Natural killer cell treated with Interleukin-12 subunit alpha and Interleukin-12 subunit beta and Interleukin-15 and Interleukin-18, amount 100 ng/mL, for 72 hours (primary cell): ENCODE data around the gene TLCD3B. TPM values are rescaled to one million over a fixed set of nuclear protein-coding genes. Genes with fewer than 3 reads are reported as not detected.

ENCODE experiments used
- ATAC-seq, 2 donors: fragments of 150-1000 bp; cut with Tn5 transposase in 1 of 2; sonication (Bioruptor Pico), chemical (Tn5 transposase) in 1 of 2; 2 replicates each; pipeline ENCODE4 v1.10.0; 2021
- DNase-seq: peaks from one replicate; pipeline ENCODE4 v3.0.0; 2022; ENCODE audit warnings: low spot score
- H3K27ac Mint-ChIP-seq, 2 donors: 1 replicate in 1 of 2; 2 replicates in 1 of 2; pipeline ENCODE4 v1.8.0; 2022; ENCODE audit warnings: mixed read lengths in 2 of 2, mild to moderate bottlenecking in 1 of 2, moderate library complexity in 1 of 2
- H3K27me3 Mint-ChIP-seq, 2 donors: 1 replicate in 1 of 2; 2 replicates in 1 of 2; pipeline ENCODE4 v1.8.0; 2022; ENCODE audit warnings: mixed read lengths in 2 of 2
- H3K36me3 Mint-ChIP-seq: one replicate; pipeline ENCODE4 v1.8.0; 2022; ENCODE audit warnings: mixed read lengths
- H3K4me1 Mint-ChIP-seq, 2 donors: 1 replicate in 1 of 2; 2 replicates in 1 of 2; pipeline ENCODE4 v1.8.0; 2022; ENCODE audit warnings: low read depth in 2 of 2, mixed read lengths in 2 of 2, mild to moderate bottlenecking in 1 of 2
- H3K4me3 Mint-ChIP-seq: one replicate; pipeline ENCODE4 v1.8.0; 2022; ENCODE audit warnings: mixed read lengths
- H3K9me3 Mint-ChIP-seq: 2 replicates; pipeline ENCODE4 v1.8.0; 2022; ENCODE audit warnings: mixed read lengths
- total RNA-seq, 2 donors: library from RNA; stranded (reverse); gene quantifications; one replicate each; pipeline ENCODE4 v1.2.3, GENCODE V29; 2022

The TLCD3B gene
- total RNA-seq, 2 donors from 2014 or later: 1.4 to 5.3 TPM

DNA sequence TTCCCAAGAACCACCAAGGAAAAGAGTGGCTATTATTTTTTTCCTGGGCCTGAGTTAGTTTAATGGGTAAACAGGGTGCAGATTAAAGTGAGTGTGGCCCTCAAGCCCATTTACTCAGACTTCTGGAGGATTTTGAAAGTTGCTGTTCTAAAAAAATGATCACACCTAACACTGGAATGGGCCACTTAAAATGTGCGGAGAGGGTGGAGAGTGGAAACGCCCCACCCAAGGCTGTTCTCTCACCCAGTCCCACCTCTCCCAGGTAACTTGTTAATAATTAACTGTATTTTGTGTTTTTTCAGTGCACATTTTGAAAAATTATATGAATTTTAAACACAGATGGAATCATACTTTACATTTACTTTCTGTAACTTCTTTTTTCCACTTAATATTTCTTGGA lies 41.0 kb downstream of the TLCD3B start:
- no peak for ATAC-seq
- Mint-ChIP-seq H3K4me3 (no peak overlapping the region), H3K4me1 (peaks cover 13 to 18% of the 10 kb centered on the region in 2 donors), H3K27ac (no peak overlapping the region), H3K9me3 (no peaks in the 10 kb centered on the region), H3K27me3 (no peaks in the 10 kb centered on the region), H3K36me3 (peaks cover 12% of the 10 kb centered on the region)
- no peak for DNase-seq

DNA sequence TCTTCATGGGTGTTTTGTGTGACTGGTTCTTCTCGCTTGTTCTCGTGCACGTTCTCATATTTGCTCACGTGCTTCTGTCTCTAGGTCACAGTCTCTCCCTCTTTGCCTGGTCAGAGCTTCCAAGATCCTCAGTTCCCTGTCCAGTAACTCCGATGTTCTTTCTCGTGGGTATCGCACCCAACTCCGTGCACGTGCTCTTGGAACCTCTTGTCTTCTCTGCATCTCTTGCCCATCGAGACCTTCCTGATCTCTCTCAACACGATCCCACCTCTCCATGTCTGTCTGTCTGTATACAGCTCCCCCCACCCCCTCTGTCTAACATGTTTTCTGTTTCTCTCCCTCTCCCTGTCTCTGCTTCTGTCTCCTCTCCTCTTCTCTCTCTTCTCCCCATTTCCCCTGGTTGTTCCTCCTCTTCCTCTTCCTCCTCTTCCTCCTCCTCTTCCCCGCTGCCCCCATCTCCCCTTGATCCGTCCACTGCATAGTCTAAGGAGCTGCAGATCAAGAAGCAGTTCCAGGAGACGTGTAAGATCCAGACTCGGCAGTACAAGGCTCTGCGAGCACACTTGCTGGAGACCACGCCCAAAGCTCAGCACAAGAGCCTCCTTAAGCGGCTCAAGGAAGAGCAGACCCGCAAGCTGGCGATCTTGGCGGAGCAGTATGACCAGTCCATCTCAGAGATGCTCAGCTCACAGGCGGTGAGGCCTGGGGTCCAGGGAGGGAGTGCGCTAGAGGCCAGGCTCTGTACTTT lies 41.8 kb downstream of the TLCD3B start:
- H3K36me3 Mint-ChIP-seq: peaks cover 12% of the 10 kb centered on the region
- no peak for DNase-seq
- H3K4me3 Mint-ChIP-seq: no peak overlapping the region
- H3K4me1 Mint-ChIP-seq: peaks cover 5 to 10% of the 10 kb centered on the region in 2 donors
- no peak for ATAC-seq
- no peaks in the 10 kb centered on the region for H3K27me3 Mint-ChIP-seq
- peak overlapping the region in 1 of 2 donors; percentile 8 for H3K27ac Mint-ChIP-seq
- no peaks in the 10 kb centered on the region for H3K9me3 Mint-ChIP-seq

DNA sequence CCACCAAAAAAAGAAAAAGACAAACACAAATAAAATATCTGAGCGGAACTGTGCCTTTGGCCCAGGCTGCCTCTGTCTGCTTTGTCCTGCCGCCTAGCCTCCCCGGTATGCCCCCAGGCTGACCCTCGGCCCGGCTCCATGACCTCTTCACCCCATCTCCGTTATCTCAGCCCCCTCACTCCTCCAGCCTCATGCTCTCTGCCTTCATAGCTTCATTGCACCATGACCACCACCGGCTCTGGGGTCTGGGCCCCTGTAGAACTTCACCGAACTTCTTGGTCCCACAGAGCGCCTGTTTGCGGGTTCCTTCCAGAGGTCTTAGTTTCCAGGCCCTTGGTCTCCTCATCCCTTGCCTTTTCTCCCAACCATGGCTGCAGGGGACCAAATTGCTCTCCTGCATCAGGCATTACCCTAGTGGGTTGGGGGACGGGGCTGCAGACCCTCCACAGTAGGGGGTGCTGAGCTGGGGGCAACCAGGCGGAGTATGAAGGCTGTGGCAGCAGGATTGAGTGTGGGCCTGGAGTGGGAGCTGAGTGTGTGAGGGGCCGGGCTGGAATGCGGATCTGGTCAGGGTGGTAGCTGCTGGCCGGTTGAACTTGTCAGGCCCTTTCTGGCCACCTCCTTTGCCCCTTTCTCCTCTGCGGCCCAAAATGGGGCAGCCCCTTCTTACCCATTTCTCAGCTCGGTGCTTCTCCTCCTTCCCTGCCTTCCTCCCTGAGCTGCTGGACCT lies 42.6 kb downstream of the TLCD3B start:
- H3K4me3 Mint-ChIP-seq: no peak overlapping the region
- peak overlapping the region in 1 of 2 donors; percentile 8 for H3K27ac Mint-ChIP-seq
- no peaks in the 10 kb centered on the region for H3K27me3 Mint-ChIP-seq
- DNase-seq: no peak
- H3K4me1 Mint-ChIP-seq: peaks cover 3 to 5% of the 10 kb centered on the region in 2 donors
- peaks cover 16% of the 10 kb centered on the region for H3K36me3 Mint-ChIP-seq
- no peaks in the 10 kb centered on the region for H3K9me3 Mint-ChIP-seq
- no peak for ATAC-seq

DNA sequence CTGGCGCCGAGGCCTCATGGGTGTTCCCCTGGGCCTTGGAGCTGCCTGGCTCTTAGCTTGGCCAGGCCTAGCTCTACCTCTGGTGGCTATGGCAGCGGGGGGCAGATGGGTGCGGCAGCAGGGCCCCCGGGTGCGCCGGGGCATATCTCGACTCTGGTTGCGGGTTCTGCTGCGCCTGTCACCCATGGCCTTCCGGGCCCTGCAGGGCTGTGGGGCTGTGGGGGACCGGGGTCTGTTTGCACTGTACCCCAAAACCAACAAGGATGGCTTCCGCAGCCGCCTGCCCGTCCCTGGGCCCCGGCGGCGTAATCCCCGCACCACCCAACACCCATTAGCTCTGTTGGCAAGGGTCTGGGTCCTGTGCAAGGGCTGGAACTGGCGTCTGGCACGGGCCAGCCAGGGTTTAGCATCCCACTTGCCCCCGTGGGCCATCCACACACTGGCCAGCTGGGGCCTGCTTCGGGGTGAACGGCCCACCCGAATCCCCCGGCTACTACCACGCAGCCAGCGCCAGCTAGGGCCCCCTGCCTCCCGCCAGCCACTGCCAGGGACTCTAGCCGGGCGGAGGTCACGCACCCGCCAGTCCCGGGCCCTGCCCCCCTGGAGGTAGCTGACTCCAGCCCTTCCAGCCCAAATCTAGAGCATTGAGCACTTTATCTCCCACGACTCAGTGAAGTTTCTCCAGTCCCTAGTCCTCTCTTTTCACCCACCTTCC lies 43.5 kb downstream of the TLCD3B start:
- Mint-ChIP-seq H3K27me3 (no peaks in the 10 kb centered on the region), H3K9me3 (no peaks in the 10 kb centered on the region), H3K4me3 (no peak overlapping the region), H3K36me3 (peaks cover 18% of the 10 kb centered on the region), H3K4me1 (peaks cover 3 to 5% of the 10 kb centered on the region in 2 donors), H3K27ac (no peak overlapping the region)
- ATAC-seq: peak in 1 of 2 donors; percentile 12
- DNase-seq: no peak

DNA sequence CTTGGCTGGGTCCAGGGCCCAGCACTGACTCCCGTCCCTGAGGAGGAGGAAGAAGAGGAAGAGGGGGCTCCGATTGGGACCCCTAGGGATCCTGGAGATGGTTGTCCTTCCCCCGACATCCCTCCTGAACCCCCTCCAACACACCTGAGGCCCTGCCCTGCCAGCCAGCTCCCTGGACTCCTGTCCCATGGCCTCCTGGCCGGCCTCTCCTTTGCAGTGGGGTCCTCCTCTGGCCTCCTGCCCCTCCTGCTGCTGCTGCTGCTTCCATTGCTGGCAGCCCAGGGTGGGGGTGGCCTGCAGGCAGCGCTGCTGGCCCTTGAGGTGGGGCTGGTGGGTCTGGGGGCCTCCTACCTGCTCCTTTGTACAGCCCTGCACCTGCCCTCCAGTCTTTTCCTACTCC lies 44.1 kb downstream of the TLCD3B start:
- Mint-ChIP-seq H3K4me3 (no peak overlapping the region), H3K36me3 (peaks cover 18% of the 10 kb centered on the region), H3K27ac (no peak overlapping the region), H3K9me3 (no peaks in the 10 kb centered on the region), H3K4me1 (peaks cover 3 to 5% of the 10 kb centered on the region in 2 donors), H3K27me3 (no peaks in the 10 kb centered on the region)
- DNase-seq: no peak
- no peak for ATAC-seq

DNA sequence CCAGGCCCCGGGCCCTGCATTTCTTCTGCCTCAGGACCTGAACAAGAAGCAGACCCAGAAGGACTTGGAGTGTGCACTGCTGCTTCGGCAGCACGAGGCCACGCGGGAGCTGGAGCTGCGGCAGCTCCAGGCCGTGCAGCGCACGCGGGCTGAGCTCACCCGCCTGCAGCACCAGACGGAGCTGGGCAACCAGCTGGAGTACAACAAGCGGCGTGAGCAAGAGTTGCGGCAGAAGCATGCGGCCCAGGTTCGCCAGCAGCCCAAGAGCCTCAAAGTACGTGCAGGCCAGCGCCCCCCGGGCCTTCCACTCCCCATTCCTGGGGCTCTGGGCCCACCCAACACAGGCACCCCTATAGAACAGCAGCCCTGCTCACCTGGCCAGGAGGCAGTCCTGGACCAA lies 44.8 kb downstream of the TLCD3B start:
- H3K4me3 Mint-ChIP-seq: no peak overlapping the region
- no peak for DNase-seq
- H3K36me3 Mint-ChIP-seq: peaks cover 18% of the 10 kb centered on the region

DNA sequence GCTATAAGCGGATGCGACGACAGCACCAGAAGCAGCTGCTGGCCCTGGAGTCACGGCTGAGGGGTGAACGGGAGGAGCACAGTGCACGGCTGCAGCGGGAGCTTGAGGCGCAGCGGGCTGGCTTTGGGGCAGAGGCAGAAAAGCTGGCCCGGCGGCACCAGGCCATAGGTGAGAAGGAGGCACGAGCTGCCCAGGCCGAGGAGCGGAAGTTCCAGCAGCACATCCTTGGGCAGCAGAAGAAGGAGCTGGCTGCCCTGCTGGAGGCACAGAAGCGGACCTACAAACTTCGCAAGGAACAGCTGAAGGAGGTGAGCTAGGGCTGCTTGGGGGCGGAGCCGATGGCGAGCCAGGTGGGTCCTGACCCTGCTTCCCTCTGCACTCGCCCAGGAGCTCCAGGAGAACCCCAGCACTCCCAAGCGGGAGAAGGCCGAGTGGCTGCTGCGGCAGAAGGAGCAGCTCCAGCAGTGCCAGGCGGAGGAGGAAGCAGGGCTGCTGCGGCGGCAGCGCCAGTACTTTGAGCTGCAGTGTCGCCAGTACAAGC lies 45.7 kb downstream of the TLCD3B start:
- H3K36me3 Mint-ChIP-seq: peaks cover 21% of the 10 kb centered on the region
- H3K27ac Mint-ChIP-seq: no peak overlapping the region
- ATAC-seq: no peak
- H3K4me3 Mint-ChIP-seq: no peak overlapping the region
- no peaks in the 10 kb centered on the region for H3K27me3 Mint-ChIP-seq
- H3K9me3 Mint-ChIP-seq: no peaks in the 10 kb centered on the region
- peaks cover 3 to 5% of the 10 kb centered on the region in 2 donors for H3K4me1 Mint-ChIP-seq
- peak; percentile 34 for DNase-seq

More for the DNA sequence above, 44.8 kb downstream of the TLCD3B start:
- H3K27me3 Mint-ChIP-seq: no peaks in the 10 kb centered on the region
- no peak overlapping the region for H3K27ac Mint-ChIP-seq
- H3K9me3 Mint-ChIP-seq: no peaks in the 10 kb centered on the region
- ATAC-seq: no peak
- peaks cover 3 to 5% of the 10 kb centered on the region in 2 donors for H3K4me1 Mint-ChIP-seq

DNA sequence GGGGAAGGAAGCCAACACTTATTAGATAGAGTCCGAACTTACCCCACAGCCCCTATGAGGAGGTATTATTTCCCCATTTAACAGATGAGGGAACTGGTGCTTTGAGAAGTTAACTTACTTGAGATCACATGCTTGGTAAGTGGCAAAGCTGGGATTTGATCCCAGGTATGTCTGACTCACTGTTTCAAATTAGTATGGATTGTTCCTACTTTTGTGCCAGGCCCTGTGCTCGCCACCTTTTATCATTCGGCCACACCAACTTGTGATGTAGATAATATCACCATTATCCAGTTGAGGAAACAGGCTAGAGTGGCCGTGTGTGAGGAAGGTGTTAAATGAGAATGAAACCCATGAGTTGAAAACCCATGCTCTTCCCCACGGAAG lies 46.3 kb downstream of the TLCD3B start:
- H3K27ac Mint-ChIP-seq: no peak overlapping the region
- H3K27me3 Mint-ChIP-seq: no peaks in the 10 kb centered on the region
- DNase-seq: no peak
- peaks cover 25% of the 10 kb centered on the region for H3K36me3 Mint-ChIP-seq
- no peak overlapping the region for H3K4me3 Mint-ChIP-seq
- H3K4me1 Mint-ChIP-seq: peaks cover 3 to 5% of the 10 kb centered on the region in 2 donors
- ATAC-seq: no peak
- H3K9me3 Mint-ChIP-seq: no peaks in the 10 kb centered on the region

DNA sequence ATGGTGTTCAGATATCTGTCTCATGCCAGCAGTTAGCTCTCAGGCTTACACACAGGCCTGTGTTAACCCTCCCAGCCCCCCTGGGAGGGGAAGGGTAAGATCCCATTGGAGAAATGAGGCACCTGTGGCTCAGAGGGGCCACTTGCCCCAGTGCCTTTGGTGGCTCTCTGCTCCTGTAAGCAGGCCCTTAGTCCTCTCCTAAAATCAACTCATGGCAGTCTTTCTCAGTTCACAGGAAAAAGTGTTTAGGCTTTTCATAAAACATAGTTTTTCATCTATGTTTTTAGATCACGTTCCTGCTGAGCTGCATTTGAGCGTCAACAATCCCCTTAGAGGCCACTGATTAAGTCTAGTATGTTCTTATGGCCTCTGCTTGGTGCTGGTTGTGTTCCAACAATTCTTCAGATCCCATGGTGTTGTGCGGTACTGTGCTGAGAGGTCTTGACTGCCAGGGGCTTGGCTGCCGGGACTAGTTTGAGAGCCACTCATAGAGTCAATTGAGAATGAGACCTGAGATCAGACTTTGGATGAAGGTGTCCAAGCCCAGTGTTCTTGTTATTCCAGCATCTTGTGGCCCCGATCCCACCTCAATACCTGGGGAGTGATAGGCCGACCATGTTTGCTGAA lies 46.8 kb downstream of the TLCD3B start:
- Mint-ChIP-seq H3K9me3 (no peaks in the 10 kb centered on the region), H3K27ac (peak overlapping the region in 1 of 2 donors; percentile 81), H3K4me3 (no peak overlapping the region), H3K4me1 (peaks cover 3 to 5% of the 10 kb centered on the region in 2 donors), H3K36me3 (peaks cover 29% of the 10 kb centered on the region), H3K27me3 (no peaks in the 10 kb centered on the region)
- DNase-seq: no peak
- ATAC-seq: no peak

DNA sequence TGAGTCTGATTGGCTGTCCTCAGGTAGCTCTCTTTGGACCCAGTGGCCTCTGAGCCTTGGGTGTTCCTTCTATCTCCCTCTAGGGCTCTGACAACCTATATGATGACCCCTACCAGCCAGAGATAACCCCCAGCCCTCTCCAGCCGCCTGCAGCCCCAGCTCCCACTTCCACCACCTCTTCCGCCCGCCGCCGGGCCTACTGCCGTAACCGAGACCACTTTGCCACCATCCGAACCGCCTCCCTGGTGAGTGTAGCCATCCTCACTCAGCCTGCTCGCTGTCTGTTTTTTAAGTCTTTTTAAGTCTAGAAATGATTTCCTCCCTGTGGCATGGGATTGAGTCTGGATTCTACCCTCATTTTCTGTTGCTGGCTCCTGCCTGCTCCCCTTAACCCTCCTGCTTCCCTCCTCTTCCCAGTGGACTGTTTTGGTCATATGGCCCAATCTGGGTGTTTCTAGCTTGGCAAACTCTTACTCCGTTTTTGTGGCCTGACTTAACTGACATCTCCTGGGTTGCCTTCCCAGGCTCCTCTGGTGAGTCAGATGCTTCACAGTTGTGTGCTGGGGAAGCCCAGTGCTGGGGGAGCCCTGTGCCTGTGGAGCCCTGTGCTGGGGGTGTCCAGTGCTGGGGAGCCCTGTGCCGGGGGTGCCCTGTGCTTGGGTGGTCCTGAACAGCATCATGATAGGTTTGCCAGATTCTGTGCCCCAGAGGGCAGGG lies 47.5 kb downstream of the TLCD3B start:
- no peaks in the 10 kb centered on the region for H3K27me3 Mint-ChIP-seq
- no peaks in the 10 kb centered on the region for H3K9me3 Mint-ChIP-seq
- peaks cover 0 to 3% of the 10 kb centered on the region in 2 donors for H3K4me1 Mint-ChIP-seq
- ATAC-seq: no peak
- H3K27ac Mint-ChIP-seq: peak overlapping the region in 1 of 2 donors; percentile 81
- no peak overlapping the region for H3K4me3 Mint-ChIP-seq
- H3K36me3 Mint-ChIP-seq: peaks cover 23% of the 10 kb centered on the region
- no peak for DNase-seq

DNA sequence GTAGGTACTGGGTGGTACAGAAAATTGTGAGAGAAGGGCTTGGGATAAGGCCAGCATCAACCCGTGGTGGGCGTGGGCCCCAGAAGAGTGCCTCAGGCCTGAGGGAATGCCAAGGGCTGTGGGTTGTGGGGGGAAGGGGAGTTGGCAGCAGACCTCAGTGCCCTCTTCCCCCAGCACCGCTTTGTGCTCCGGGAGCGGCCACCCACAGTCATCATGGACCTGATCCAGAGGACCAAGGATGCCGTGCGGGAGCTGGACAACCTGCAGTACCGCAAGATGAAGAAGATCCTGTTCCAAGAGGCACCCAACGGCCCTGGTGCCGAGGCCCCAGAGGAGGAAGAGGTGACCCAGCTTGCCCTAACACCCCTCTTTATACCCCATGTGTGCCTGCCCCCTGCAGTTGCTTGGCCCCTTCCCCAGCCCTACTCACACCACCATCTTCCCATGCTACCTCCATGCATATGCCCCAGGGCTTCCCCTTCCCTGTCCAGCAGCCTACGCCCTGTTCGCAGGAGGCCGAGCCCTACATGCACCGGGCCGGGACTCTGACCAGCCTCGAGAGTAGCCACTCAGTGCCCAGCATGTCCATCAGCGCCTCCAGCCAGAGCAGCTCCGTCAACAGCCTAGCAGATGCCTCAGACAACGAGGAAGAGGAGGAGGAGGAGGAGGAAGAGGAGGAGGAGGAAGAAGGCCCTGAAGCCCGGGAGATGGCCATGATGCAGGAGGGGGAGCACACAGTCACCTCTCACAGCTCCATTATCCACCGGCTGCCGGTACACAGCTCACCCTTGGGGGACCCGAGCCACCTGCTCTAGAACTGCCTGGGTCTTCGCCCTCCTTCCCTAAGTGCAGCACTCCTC lies 48.3 kb downstream of the TLCD3B start:
- DNase-seq: no peak
- H3K27ac Mint-ChIP-seq: no peak overlapping the region
- H3K9me3 Mint-ChIP-seq: no peaks in the 10 kb centered on the region
- H3K4me1 Mint-ChIP-seq: peaks cover 0 to 3% of the 10 kb centered on the region in 2 donors
- ATAC-seq: no peak
- no peaks in the 10 kb centered on the region for H3K27me3 Mint-ChIP-seq
- H3K36me3 Mint-ChIP-seq: peaks cover 23% of the 10 kb centered on the region
- H3K4me3 Mint-ChIP-seq: no peak overlapping the region

DNA sequence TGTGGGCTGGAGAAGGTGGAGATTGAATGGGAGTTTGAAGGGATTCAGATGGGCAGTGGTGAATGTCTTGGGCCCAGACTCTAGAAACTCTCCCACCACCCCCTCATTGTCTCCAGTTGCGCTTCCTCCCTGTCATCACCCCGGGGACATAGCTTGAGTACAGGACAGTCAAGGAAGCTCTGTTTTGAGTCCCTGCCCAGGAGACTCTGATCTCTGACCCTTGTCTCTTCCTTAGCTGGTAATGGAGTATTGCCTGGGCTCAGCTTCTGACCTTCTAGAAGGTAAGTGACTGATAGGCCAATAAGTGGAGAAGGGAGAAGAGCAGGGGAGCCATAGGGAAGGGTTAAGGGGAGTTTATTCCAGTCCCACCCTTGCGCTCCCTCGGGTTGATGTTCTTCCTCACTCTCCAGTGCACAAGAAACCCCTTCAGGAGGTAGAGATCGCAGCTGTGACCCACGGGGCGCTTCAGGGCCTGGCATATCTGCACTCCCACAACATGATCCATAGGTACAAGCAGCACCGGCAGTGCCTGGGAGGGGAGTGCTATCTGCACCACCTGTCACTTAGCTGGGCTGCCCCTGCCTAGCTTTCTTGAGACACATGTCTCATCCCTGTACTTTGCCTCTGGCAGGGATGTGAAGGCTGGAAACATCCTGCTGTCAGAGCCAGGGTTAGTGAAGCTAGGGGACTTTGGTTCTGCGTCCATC lies 52.4 kb downstream of the TLCD3B start:
- ATAC-seq (no peak), DNase-seq (no peak)
- peaks cover 21% of the 10 kb centered on the region for H3K36me3 Mint-ChIP-seq
- peaks cover 26 to 29% of the 10 kb centered on the region in 2 donors for H3K4me1 Mint-ChIP-seq
- H3K27me3 Mint-ChIP-seq: no peaks in the 10 kb centered on the region
- no peaks in the 10 kb centered on the region for H3K9me3 Mint-ChIP-seq
- peak overlapping the region in 1 of 2 donors; percentile 21 for H3K27ac Mint-ChIP-seq
- H3K4me3 Mint-ChIP-seq: no peak overlapping the region
